A549 (cell line): ENCODE measurements around the gene UNKL. TPM values are rescaled to one million over a fixed set of nuclear protein-coding genes. Genes with fewer than 3 reads are reported as not detected.

ENCODE experiments used
- ATAC-seq, 2 experiments: fragments of 200-7000 bp in 1 of 2; fragments of >200 bp in 1 of 2; cut with Nextera tagmentation in 1 of 2; cut with Tn5 transposase in 1 of 2; 3 replicates each; pipeline versions ENCODE4 v1.8.0 to v1.9.1; 2018 to 2020; ENCODE audit warnings: mild to moderate bottlenecking in 1 of 2, moderate library complexity in 1 of 2
- CTCF ChIA-PET: fragments of 300-600 bp; sonication (Branson Sonifier 250); formaldehyde crosslinking; extraction: SDS; loops from one replicate; lab custom pipeline; 2021; ENCODE audit warnings: antibody characterized with exemption, inconsistent platforms; lab: Yijun Ruan, JAX
- POLR2A ChIA-PET: fragments of 350-600 bp; formaldehyde crosslinking; extraction: SDS; loops from one replicate; lab custom pipeline; 2021; ENCODE audit warnings: antibody characterized with exemption, inconsistent platforms; lab: Yijun Ruan, JAX
- DNase-seq, 2 experiments: peaks; one replicate each; pipeline versions ENCODE4 v3.0.0 to v3.0.0-alpha.2; 2011 to 2016; ENCODE audit warnings: low read depth in 1 of 2, low spot score in 1 of 2
- FAIRE-seq: peaks from 2 replicates; lab custom pipeline; 2011; peaks lifted over from hg19 to GRCh38; lab: Jason Lieb, UNC
- H3K27ac ChIP-seq, 2 experiments: fragments of >200 bp; sonication (Bioruptor Twin); formaldehyde crosslinking; 3 replicates each; pipeline ENCODE4 v1.5.1; 2016 to 2017
- H3K4me1 ChIP-seq: fragments of >200 bp; sonication (Bioruptor Twin); formaldehyde crosslinking; 3 replicates; pipeline ENCODE4 v1.6.1; 2016
- H3K4me2 ChIP-seq: fragments of >200 bp; sonication (Bioruptor Twin); formaldehyde crosslinking; 3 replicates; pipeline ENCODE4 v1.6.1; 2016
- H3K4me3 ChIP-seq: fragments of >200 bp; sonication (Bioruptor Twin); formaldehyde crosslinking; 3 replicates; pipeline ENCODE4 v1.5.1; 2016
- H3K9me3 ChIP-seq: fragments of >200 bp; sonication (Bioruptor Twin); formaldehyde crosslinking; 3 replicates; pipeline ENCODE4 v1.6.1; 2016
- BCL3 ChIP-seq: fragments of >200 bp; sonication (Bioruptor Twin); formaldehyde crosslinking; IDR thresholded peaks from 3 replicates; pipeline ENCODE4 v1.6.1; 2016
- BHLHE40 ChIP-seq: IDR thresholded peaks from 2 replicates; pipeline ENCODE4 v1.6.1; 2012; ENCODE audit warnings: low read depth, low read length, inconsistent platforms
- CHD2 ChIP-seq: fragments of 150-350 bp; IDR thresholded peaks from 2 replicates; pipeline ENCODE4 v1.6.1; 2014; ENCODE audit warnings: low read length; ENCODE audit not compliant: partially characterized antibody
- E2F6 ChIP-seq: IDR thresholded peaks from 2 replicates; pipeline ENCODE4 v1.6.1; 2012; ENCODE audit warnings: low read depth, borderline replicate concordance
- EHF ChIP-seq: fragments of 250-450 bp; sonication (Bioruptor Pico); IDR thresholded peaks from 2 replicates; pipeline ENCODE4 v1.5.0; 2020; ENCODE audit warnings: mild to moderate bottlenecking
- EHMT2 ChIP-seq: fragments of 200-600 bp; sonication (generic); IDR thresholded peaks from 2 replicates; pipeline ENCODE4 v1.6.1; 2016; ENCODE audit warnings: antibody characterized with exemption, low read depth, mild to moderate bottlenecking, moderate library complexity
- ESRRA ChIP-seq: fragments of 150-350 bp; IDR thresholded peaks from 2 replicates; pipeline ENCODE4 v1.6.1; 2014; ENCODE audit warnings: mild to moderate bottlenecking, low read length, borderline replicate concordance
- FOXS1 ChIP-seq: fragments of 250-450 bp; sonication (Bioruptor Pico); IDR thresholded peaks from 2 replicates; pipeline ENCODE4 v1.5.0; 2020; ENCODE audit warnings: mild to moderate bottlenecking, moderate library complexity
- GATA3 ChIP-seq: IDR thresholded peaks from 2 replicates; pipeline ENCODE4 v1.6.1; 2012; ENCODE audit warnings: borderline replicate concordance
- HMGXB4 ChIP-seq: fragments of 250-450 bp; sonication (Bioruptor Pico); IDR thresholded peaks from 2 replicates; pipeline ENCODE4 v1.5.0; 2021; ENCODE audit warnings: mild to moderate bottlenecking, moderate library complexity, borderline replicate concordance
- HOXA7 ChIP-seq: fragments of 250-450 bp; sonication (Bioruptor Pico); IDR thresholded peaks from 2 replicates; pipeline ENCODE4 v1.5.0; 2020; ENCODE audit warnings: mild to moderate bottlenecking, moderate library complexity
- HOXB13 ChIP-seq: fragments of 250-450 bp; sonication (Bioruptor Pico); IDR thresholded peaks from 2 replicates; pipeline ENCODE4 v1.5.0; 2020; ENCODE audit warnings: low read depth, mild to moderate bottlenecking, moderate library complexity
- JUNB ChIP-seq: fragments of >200 bp; sonication (Bioruptor Twin); formaldehyde crosslinking; IDR thresholded peaks from 2 replicates; pipeline ENCODE4 v1.6.1; 2016
- KDM1A ChIP-seq: fragments of 200-600 bp; sonication (generic); IDR thresholded peaks from 2 replicates; pipeline ENCODE4 v1.6.1; 2016; ENCODE audit warnings: low read depth, mild to moderate bottlenecking
- MAX ChIP-seq: IDR thresholded peaks from 2 replicates; pipeline ENCODE4 v1.6.1; 2012
- MAZ ChIP-seq: fragments of 150-350 bp; IDR thresholded peaks from 2 replicates; pipeline ENCODE4 v1.6.1; 2014; ENCODE audit warnings: antibody characterized with exemption, low read depth, low read length, borderline replicate concordance
- NPAS2 ChIP-seq: fragments of 250-450 bp; sonication (Bioruptor Pico); IDR thresholded peaks from 2 replicates; pipeline ENCODE4 v1.8.0; 2022; ENCODE audit warnings: mild to moderate bottlenecking, moderate library complexity, borderline replicate concordance
- NR3C1 ChIP-seq: fragments of >200 bp; sonication (Bioruptor Twin); formaldehyde crosslinking; IDR thresholded peaks from 3 replicates; pipeline ENCODE4 v1.6.1; 2017
- POLR2AphosphoS2 ChIP-seq: conservative IDR thresholded peaks from 2 replicates; pipeline ENCODE4 v1.6.1; 2012; ENCODE audit warnings: low read length, improper control_type of control experiment, inconsistent platforms
- RARB ChIP-seq: fragments of 250-450 bp; sonication (Bioruptor Pico); IDR thresholded peaks from 2 replicates; pipeline ENCODE4 v1.8.0; 2021; ENCODE audit warnings: mild to moderate bottlenecking, moderate library complexity
- REST ChIP-seq: fragments of 200-600 bp; sonication (generic); IDR thresholded peaks from 2 replicates; pipeline ENCODE4 v1.6.1; 2016; ENCODE audit warnings: antibody characterized with exemption, mild to moderate bottlenecking, moderate library complexity
- RNF2 ChIP-seq: fragments of 200-600 bp; sonication (generic); IDR thresholded peaks from 2 replicates; pipeline ENCODE4 v1.6.1; 2016; ENCODE audit warnings: low read depth, mild to moderate bottlenecking, antibody characterized with exemption, moderate library complexity, borderline replicate concordance
- ZNF302 ChIP-seq: fragments of 250-450 bp; sonication (Bioruptor Pico); IDR thresholded peaks from 2 replicates; pipeline ENCODE4 v1.9.0; 2021; ENCODE audit warnings: inconsistent platforms, mild to moderate bottlenecking, moderate library complexity
- ZSCAN20 ChIP-seq: fragments of 250-450 bp; sonication (Bioruptor Pico); IDR thresholded peaks from 2 replicates; pipeline ENCODE4 v1.8.0; 2022; ENCODE audit warnings: mild to moderate bottlenecking, moderate library complexity
- WGBS: methylation state at CpG from one replicate; pipeline ENCODE4 v1.1.6; 2017; ENCODE audit errors: missing lambda C conversion rate; 5-methylcytosine and 5-hydroxymethylcytosine counted together
- polyA plus RNA-seq, 4 experiments: library from polyadenylated mRNA; depleted of rRNA in 3 of 4; stranded (reverse); fragments of >200 nt; fragmentation: RNase III in 1 of 4; extraction: RNeasy Plus Mini Kit Qiagen cat#74134 plus additional on column Dnase treatment in 1 of 4; gene quantifications; 2 replicates in 3 of 4; 3 replicates in 1 of 4; pipeline ENCODE4 v1.2.3, GENCODE V29; 2011 to 2017

UNKL gene
- polyA plus RNA-seq, 2 of the 4 experiments (the other 2 are of a cell fraction) = 20.7 to 37.6 TPM

GRCh38 chr16:1316033-1316405 lies 98.5 kb downstream of the UNKL start:
- ChIA-PET POLR2A (no interaction called here), CTCF (interaction anchor here (0.6 to 3.0 kb wide), 7 partner anchors 11 to 54 kb away, joined by 3 to 17 read pairs (median 3); no protein-coding TSS in a partner anchor)
- no peak for TF ChIP-seq EHMT2
- no peak for TF ChIP-seq MAX
- no peak overlapping the region for H3K27ac ChIP-seq
- peaks cover 16% of the 10 kb centered on the region for H3K4me1 ChIP-seq
- 93% methylated on average over 13 of the region's 14 CpGs for WGBS
- no peaks in the 10 kb centered on the region for H3K9me3 ChIP-seq
- DNase-seq (no peak), ATAC-seq (no peak), FAIRE-seq (no peak)
- no peak overlapping the region for H3K4me2 ChIP-seq
- H3K4me3 ChIP-seq = no peak overlapping the region

- no peaks in the 10 kb centered on the region for H3K9me3 ChIP-seq
- H3K4me1 ChIP-seq = peaks cover 19% of the 10 kb centered on the region
- TF ChIP-seq BHLHE40 (no peak), MAZ (no peak), HOXB13 (CRISPR knock-in tag) (no peak), KDM1A (no peak), HMGXB4 (no peak), POLR2AphosphoS2 (no peak), BCL3 (no peak), CHD2 (no peak), NPAS2 (CRISPR knock-in tag) (no peak), HOXA7 (CRISPR knock-in tag) (no peak), EHF (CRISPR knock-in tag) (no peak), FOXS1 (CRISPR knock-in tag) (no peak), RARB (CRISPR knock-in tag) (no peak), MAX (no peak), JUNB (no peak), RNF2 (no peak)
- TF ChIP-seq, all 56 proteins: peak for 0
- WGBS = 91% methylated on average over 39 of the region's 46 CpGs
- Histone ChIP-seq H3K4me2 (no peak overlapping the region), H3K27ac (no peak overlapping the region), H3K4me3 (no peak overlapping the region)
- DNase-seq (no peak), FAIRE-seq (no peak), ATAC-seq (no peak)
- POLR2A ChIA-PET = no interaction called here
- CTCF ChIA-PET = interaction anchor here (0.6 to 4.8 kb wide), 7 partner anchors 11 to 54 kb away, joined by 3 to 22 read pairs (median 3); no protein-coding TSS in a partner anchor
Measured at GRCh38 chr16:1315081-1316032, 99.1 kb downstream of the UNKL start.

- Histone ChIP-seq H3K4me3 (no peak overlapping the region), H3K27ac (no peak overlapping the region), H3K4me2 (no peak overlapping the region), H3K9me3 (no peaks in the 10 kb centered on the region), H3K4me1 (peaks cover 19% of the 10 kb centered on the region)
- no peak for ATAC-seq
- WGBS = 94% methylated on average over 21 of the region's 28 CpGs
- DNase-seq = no peak
- ChIA-PET POLR2A (no interaction called here), CTCF (interaction anchor here (1.5 to 4.8 kb wide), 2 partner anchors 13 to 49 kb away, joined by 3 to 22 read pairs; no protein-coding TSS in a partner anchor)
- no peak for FAIRE-seq
- no peak for TF ChIP-seq FOXS1 (CRISPR knock-in tag)
- TF ChIP-seq RNF2 = no peak
- TF ChIP-seq ESRRA = no peak
- no peak for TF ChIP-seq E2F6
- no peak for TF ChIP-seq ZSCAN20 (CRISPR knock-in tag)
- no peak for TF ChIP-seq GATA3
- no peak for TF ChIP-seq NR3C1
- no peak for TF ChIP-seq ZNF302 (CRISPR knock-in tag)
- TF ChIP-seq REST = no peak
Measured at GRCh38 chr16:1314399-1315068, 100.0 kb downstream of the UNKL start.
